ENCODE data around the gene C8A.

The C8A gene

DNA sequence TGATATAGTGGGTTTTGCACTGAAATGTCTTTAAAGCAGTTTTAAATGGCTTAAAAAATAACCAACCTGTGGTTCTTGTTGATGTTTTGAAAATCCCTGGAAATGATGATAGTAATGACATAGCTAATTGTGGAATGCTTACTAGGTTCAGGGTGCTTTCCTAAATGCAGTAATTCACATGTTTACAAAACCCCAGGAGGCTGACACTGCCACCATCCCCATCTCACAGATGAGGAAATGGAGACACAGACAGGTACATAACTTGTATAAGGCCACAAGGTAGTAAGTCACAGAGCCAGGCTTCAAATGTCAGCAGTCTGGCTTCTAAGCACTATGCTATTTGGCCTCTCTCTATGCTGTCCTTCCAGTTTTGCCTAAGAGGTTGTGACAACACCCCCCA, 70.6 kb downstream of the C8A start:
- no peak for DNase-seq (ENCODE audit: low spot score)

DNA sequence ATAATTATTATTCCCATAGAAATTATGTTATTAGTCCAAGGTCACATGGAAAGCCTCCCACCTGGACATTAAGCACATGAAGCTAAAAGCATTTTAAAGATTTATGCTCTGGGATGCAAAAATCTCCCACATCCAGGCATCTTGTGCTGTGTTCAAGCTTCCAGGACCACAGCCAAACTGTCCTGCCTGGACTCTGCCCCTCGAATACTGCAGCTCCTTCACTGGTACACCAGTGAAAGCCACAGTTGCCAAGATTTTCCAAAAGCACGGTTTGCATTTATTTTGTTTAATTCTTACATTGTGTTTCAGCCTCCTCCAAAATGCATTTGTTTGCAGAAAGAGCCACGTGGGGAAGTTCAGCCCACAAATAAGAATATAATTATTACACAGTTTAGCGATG, 72.6 kb downstream of the C8A start:
- DNase-seq (ENCODE audit: low spot score), result no peak

- no peak for DNase-seq (ENCODE audit: low spot score)
These were observed 73.4 kb downstream of the C8A start for GRCh38 chr1:56927986-56928385.

DNA sequence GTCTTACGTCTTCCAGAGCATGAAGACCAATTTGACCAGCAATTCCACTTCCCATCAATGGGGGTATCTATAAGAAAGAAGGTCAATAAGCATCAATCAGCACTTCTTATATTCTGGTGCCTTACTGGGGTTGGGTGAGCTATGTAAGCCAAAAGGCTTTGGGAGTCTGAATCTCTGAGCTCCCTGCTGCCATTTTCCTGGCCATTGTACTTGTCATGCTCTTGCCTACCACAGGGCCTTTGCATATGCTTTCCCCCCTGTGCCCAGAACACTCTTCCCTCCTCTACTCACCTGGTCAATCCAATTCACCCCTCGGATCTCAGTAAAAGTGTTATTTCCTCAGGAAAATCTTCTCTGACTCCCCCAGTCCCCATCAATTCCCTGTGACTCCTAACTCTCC, 74.9 kb downstream of the C8A start:
- DNase-seq (ENCODE audit: low spot score), result no peak

DNA sequence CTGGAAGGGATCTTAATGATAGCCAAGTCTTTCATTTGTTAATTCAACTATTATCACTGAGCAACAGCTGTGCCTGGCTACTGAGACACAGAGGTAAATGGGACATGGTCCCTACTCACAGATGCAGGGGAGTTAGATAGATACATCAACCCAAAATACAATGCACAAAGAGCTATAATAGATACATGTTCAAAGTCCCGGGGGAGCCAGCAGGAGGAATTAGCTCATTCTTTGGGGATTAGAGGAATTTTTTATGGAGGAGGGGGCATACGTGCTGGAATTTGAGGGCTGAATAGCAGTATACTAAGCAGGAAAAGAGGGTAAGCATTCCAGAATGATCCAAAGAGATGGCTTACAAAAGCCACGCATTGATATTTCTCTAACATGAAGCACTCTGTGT, 76.6 kb downstream of the C8A start:
- no peak for DNase-seq (ENCODE audit: low spot score)

DNA sequence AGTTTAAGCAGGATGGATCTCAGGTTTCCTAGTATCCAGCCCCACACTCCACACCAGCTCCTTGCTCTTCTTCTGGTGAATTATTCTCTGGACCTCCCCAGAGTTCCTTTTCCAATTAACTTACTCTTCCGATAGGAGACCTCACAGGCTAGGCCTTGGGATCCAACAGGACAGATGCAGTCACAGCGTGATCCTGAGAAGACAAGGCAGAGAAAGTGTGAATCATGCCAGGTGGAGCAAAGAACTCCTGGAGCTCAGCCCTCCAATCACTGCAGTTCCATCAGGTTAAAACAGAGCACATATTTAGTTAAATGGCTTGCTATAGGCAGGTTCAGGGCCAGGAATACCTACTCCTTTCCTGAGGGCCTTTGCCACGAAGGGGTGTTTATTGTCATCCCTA, 77.1 kb downstream of the C8A start:
- no peak for DNase-seq (ENCODE audit: low spot score)

DNA sequence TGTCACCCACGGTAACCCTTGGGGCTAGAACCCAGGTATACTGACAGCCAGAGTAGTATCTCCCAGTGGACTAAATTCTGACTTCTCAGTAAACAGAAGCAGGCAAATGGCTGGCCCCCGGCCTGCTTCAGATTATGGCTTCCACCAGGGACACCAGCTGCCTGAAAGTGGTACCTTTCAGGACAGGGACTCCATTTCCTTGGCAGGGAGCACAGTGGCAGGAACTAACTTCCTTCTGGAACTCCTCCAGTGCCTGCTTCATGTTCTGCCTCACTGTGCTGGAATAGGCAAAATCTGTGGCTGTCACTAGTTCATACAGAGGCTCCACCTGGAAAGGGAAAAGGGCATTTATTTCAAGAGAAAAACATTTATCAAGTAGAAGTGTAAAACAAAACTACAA, 78.6 kb downstream of the C8A start:
- no peak for DNase-seq (ENCODE audit: low spot score)

DNA sequence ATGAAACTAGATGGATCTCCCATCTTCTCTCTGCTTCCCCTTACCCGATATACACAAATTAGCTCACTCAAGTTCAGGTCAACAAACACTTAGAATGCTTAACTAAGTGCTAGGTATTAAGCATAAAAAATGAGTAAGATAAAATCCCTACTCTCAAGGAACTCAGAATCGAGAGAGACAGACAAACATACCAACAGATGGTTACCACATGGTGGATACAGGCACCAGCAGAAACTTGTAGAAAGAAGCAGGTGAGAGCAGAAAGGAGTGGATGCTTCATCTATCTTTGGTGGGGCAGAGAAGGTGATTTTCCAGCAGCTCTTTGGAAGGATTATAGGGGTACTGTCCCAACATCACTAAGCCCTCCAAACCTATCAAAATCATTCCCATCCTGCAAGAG, 79.0 kb downstream of the C8A start:
- no peak for DNase-seq (ENCODE audit: low spot score)

- DNase-seq (ENCODE audit: low spot score), result no peak
These were observed 79.9 kb downstream of the C8A start for GRCh38 chr1:56934430-56935060.

DNA sequence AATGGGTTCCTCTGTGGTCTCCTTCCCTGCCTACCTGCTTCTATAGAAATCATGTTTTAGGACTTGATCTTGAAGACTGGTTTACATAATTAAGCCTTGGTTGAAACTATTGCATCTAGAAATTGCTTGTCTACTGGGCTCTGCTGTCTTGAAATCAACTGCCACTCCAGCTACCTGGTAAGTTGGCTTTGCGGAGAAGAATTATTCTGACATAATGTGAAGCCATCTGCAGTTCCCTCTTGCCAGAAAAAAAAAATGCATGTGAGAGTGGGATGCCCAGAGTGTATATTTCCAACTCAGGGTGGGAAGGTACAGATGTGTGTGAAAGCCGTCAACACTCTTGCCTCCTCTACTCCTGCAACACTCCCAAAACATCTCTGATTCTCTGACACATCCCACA, 84.0 kb downstream of the C8A start:
- DNase-seq (ENCODE audit: low spot score), result no peak

DNA sequence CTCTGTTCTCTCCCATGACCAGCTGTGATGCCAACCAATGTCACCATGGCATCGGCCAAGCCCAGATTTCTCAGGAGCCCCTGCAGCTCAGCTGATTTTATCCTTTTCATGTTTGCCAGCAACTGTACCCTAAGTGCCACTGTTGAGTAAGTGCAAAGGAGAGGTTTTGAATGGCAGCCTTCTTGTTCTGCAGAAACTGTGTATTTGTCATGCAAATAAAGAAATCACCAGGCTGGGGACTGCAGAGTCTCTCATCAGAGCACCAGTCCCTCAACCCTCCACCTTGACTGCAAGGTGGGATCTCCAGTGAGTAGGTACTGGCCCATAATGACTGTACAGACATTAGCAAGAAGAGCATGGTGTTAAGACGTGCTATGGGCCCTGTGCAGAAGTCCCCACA, 84.6 kb downstream of the C8A start:
- no peak for DNase-seq (ENCODE audit: low spot score)

- DNase-seq (ENCODE audit: low spot score), result no peak
These were observed 85.4 kb downstream of the C8A start for GRCh38 chr1:56940039-56940438.

GRCh38 chr1:56948403-56949023, 93.9 kb downstream of the C8A start:
- DNase-seq (ENCODE audit: low spot score), result no peak

GRCh38 chr1:56952501-56952900, 97.9 kb downstream of the C8A start:
- DNase-seq (ENCODE audit: low spot score), result no peak

GRCh38 chr1:56953386-56953785, 98.8 kb downstream of the C8A start:
- DNase-seq (ENCODE audit: low spot score), result no peak

DNA sequence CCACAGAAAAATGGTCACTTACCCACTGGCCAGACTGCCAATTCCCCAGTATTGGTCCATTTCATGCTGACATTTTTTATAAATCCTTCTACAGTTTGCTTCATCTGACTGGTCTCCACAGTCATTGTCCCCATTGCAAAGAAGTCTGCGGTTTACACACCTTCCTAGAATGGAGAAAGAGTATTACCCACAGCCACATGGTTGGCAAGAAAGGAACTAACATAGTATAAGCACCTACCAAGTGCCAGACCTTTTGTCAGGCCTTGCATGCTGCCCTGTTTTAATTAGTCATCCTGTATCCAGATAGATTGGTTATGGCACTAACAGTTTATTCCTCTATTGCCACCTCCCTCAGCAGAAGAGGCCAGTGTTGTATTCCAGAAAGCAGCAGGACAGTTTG, 100.1 kb downstream of the C8A start:
- DNase-seq (ENCODE audit: low spot score), result no peak

DNA sequence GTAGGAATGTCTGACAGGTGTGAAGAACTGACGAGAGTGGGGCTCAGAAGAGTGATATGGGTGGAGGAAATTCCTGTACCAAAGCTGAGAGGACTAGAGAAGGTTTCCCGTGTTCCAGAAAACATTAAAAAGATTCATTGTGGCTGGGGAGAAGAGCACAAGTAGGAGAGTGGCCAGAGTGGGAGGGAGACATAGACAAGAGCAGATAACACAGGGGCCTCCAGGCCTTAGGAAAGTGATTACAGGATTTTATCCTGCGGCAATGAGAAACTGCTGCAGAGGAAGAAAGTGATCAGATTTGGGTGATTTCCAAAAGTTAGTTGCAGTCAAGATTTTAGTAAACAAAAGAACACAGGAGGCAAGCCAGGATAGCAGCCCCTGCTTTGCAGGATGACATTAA, 103.3 kb downstream of the C8A start:
- DNase-seq (ENCODE audit: low spot score), result no peak

- DNase-seq (ENCODE audit: low spot score), result no peak
These were observed 103.9 kb downstream of the C8A start for GRCh38 chr1:56958526-56958925.

- no peak for DNase-seq (ENCODE audit: low spot score)
These were observed 106.8 kb downstream of the C8A start for GRCh38 chr1:56961426-56961825.

DNA sequence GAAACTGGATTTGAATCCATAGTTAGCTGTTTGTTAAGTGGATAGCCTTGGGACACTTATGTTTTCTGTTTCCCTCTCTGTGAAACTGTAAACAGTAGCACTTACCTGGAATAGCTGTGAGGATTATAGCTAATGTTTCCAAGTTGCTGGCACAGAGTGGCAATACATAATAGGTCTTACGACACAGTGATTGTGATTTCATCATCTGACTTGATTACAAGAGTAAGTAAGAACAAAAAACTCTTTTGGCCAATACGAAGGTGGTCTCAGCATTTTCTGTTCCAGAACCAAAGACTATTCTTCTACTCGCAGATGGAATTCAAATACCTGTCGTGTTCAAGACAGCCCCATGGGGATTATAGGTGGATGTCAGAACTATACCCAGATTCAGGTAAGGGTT, 109.1 kb downstream of the C8A start:
- DNase-seq (ENCODE audit: low spot score), result no peak

DNA sequence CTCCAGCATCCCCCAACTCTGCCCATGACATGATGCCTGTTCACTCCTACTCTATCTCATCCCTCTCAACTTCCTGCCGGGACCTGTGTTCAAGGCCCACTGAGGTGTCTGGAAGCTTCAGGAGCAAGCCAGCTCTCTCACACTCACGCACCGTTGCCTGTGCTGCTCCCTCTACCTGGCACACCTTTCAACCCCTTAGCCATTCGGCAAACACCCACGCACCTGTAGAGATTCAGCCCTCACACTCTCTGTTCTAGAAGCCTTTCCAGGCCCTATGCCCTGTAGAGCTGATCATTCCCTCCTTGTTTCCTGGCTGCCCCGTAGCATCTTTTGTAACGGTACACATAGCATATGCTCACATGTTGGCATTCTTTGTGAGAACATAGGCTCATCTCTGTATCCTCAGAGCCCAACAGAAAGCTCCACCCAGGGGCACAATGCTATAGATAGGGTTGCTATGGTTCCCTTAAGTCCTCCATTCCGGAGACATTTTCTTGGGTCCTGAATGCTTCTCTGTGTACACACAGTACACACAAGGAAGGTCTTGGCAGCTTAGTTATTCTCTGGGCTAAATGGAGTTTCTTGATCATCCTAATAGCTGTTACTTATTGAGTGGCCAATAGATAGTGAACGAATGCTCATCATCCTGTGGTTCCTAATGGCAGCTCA, 109.9 kb downstream of the C8A start:
- DNase-seq (ENCODE audit: low spot score), result no peak

DNA sequence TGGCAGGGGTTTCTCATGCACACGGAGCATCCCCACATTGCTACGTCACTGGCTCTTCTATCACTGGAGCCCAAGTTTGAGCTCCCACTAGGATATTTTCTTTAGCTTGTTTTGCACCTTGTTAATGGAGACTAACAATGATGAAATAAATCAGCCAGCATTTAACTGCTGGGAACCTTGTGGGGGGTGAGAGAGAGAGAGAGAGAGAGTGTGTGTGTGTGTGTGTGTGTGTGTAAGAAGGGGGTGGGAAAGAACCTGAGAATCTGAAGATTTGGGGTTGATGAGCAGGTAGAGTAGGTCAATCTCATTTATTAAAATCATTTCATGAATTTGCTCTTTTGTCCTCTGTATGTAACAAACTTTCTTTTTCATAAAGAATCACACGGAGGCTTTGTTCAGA, 110.6 kb downstream of the C8A start:
- no peak for DNase-seq (ENCODE audit: low spot score)

DNA sequence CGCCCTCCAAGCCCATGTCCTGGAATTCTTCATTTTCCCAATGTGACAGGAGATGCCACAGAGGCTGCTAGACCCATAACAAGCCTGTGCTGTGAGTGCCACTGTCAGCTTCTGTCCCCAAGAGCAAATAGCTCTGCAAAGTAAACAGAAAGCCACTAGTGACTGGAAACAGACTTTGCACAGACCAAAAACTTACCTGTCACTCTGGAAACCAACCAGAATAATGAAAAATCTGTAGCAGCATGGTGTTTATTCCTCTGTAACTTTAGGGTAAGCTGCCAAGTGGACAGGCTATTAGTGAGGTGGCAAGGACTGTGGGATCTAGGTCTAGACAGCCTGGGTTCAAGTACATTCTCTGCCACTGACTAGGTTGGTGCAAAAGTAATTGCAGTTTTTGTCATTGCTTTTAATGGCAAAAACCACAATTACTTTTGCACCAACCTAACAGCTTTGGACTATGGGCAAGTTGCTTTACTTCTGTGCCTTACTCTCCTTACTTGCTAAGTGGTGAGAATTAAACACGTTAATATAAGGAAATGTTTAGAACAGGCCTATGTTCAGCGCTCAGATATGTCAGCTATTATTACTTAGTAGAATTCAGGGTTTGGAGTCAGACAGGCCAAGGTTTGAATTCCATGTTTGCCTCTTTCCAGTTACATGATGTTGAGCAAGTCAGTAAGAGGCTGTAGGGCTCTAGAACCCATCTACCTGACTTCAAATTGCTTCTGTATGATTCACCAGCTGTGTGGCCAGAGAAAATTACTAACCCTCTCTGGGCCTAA, 111.5 kb downstream of the C8A start, which contains the start of gene C8B:
C8B (minus strand) TSS at position 100 of the 782 bp plus-strand sequence; CDS start at position 33, 67 bp downstream.
- no peak for DNase-seq (ENCODE audit: low spot score)
